Glomerular visceral epithelial cell (primary cell): ENCODE measurements around the gene BPIFB3.
"Not testable (repeated sequence)": the region's sequence is repeated elsewhere in the genome, so short reads cannot be mapped to it uniquely, and the experiment has no call there.

Experiments
- DNase-seq: peaks from one replicate; pipeline ENCODE4 v3.0.0-alpha.2; 2016; ENCODE audit errors: extremely low spot score

The BPIFB3 gene

GRCh38 chr20:33028875-33029274 lies 24.8 kb upstream of the BPIFB3 start:
- no peak for DNase-seq

DNA sequence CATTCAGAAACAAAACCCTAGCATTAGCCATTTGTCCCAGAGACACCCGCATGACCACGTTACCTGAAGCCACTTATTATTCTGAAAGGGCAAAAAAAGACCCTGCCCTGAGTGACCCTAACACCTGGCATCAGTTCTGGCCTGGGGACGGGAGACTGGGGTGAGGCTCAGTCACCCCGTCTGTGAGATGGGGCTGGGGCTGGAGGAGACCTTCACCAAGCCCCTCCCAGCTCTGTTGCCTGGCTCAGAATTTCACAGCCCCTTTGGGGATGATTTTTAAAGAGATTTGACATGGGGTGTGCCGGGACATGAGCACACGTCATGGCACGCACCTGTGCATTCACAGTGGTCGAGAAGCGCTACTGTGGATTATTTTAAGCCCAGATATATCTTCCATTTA lies 23.6 kb upstream of the BPIFB3 start:
- no peak for DNase-seq

DNA sequence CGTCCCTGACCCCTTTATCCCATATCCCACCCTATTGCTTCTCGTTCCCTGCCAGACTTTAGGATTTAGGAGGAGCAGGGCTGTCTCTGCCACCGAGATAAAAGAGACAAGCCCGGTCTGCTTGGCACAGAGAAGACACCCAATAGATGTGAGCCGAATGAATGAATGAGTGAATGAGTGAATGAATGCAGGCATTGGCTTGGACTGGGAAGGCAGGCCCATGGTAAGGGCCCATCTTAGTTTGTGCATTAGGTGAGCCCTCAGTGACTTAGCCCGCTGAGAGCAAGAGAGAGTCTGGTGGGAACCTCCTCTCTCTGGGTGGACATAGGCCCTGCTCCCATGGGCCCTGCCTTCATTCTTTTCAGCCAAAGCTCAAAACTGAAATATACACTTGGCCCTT lies 23.1 kb upstream of the BPIFB3 start:
- no peak for DNase-seq

DNA sequence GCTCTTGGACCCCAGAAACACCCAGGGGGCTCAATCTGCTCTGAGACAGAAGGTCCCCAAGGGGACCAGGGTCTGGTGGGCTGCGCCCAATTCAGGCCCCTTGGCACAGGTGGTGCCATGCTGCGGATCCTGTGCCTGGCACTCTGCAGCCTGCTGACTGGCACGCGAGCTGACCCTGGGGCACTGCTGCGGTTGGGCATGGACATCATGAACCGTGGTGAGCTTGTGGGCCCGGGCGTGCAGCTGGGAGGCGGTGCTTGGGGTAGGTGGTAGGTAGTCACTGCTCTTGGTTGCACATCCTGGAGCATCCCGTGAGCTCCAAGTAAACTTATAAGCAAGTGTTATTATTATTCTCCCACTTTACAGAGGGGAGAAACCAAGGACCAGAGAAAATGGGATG lies 22.2 kb upstream of the BPIFB3 start, which contains the start of gene BPIFB6:
Gene BPIFB6, plus strand, starts transcription at position 118 of the 400 bp plus-strand sequence. Its CDS starts 0 bp downstream, at position 118.
- DNase-seq, result no peak

DNA sequence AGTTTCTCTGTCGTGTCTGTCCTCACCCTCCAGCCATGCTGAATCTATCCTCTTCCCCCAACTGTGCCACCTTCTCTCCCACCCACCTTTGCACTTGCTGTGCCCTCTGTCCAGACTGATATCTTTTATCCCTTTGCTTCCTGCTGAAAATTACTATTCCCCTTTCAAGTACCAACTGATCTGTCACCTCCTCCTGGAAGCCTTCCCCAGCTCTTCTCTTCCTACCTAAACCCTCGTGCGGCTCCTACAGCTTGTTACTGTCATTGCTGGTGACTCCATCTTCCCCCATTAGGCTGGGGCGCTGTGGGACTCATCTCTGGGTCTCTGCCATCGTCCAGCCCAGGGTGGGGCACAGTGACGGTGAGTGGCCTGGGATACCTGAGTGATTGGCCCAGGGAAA lies 21.1 kb upstream of the BPIFB3 start:
- no peak for DNase-seq

DNA sequence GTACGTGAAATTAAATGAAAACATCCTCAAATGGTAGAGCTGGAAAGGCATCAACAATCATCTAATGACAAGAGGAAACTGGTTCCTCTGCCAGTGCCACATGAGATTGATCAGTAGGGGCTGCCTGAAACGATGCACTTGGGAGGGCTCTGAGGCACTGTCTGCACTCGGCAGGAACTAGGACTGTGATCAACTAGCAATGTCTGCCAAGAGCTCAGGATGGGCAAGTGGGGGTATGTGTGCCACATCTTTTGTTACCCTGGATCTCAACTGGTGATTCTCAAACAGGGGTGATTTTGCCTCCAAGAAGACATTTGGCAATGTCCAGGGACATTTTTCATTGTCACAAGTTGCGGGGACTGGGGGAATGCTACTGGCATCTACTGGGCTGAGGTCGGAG lies 20.3 kb upstream of the BPIFB3 start:
- no peak for DNase-seq

DNA sequence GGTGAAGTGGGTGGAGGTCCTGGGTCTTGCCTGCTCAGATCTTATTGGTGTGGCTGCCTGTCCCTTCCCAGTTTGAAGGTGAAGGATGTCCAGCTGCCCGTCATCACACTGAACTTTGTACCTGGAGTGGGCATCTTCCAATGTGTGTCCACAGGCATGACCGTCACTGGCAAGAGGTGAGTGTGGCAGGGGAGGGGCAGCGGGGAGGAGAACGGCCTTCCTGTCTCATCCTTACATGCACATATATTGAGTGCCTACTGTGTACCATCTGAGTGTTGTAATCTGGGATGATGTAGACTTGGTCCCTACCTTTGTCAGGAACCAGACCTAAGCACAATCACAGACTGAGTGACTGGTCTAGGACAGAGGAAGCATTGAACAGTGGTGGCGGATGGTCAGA lies 19.6 kb upstream of the BPIFB3 start:
- no peak for DNase-seq

DNA sequence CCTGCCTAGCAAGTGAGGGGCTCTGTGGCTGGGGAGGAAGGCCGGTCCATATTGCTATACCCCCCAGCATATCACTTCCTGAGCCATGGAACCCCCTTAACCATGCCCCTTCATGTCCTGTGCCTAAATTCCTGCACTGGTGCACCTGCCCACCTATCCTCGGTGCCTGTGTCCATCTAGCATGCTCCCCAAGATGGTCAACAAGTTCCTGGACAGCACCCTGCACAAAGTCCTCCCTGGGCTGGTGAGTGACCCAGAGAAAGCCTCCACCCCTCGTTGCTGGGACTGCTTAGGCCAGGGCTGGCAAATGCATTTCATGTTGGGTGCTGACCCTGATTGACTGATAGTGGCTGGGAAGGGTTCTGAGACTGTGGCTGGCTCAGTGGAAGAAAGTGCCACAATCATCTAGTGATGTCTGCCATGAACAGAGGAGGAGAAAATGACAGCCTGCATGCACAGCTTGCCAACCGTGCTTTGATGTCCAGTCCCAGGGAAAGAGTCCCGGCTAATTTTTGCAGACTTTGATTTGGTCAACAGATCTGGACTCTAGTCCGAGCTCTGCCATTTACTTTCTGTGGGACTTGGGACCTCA lies 18.7 kb upstream of the BPIFB3 start:
- DNase-seq, result no peak

DNA sequence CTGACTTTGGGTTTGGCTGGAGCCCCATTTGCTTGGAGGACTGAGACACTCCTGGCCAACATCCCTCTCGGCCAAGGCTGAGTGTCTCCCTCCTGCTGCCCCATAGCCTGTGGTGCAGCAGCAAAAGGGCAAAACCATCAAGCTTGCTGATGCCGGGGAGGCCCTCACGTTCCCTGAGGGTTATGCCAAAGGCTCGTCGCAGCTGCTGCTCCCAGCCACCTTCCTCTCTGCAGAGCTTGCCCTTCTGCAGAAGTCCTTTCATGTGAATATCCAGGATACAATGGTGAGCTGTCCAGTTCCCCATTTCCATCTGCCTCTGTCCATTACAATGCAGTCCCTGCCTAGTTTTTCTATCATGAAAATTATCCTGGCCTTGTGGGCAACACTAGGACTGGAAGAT lies 16.2 kb upstream of the BPIFB3 start:
- no peak for DNase-seq

DNA sequence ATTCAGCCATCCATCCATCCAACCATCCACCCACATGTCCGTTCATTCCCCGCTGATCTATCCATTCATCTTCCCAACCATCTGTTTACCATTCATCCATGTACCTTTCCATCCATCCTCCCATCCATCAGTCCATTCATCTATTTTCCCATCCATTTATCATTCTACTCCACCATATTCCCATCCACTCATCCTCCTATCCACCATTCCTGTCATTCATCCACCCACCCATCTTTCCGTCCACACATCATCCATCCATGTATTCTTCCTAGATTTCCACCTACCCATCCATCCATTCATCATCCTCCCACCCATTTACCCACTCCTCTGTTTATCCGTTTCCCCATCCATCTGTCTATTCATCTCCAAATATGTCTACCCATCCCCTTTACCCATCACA lies 15.5 kb upstream of the BPIFB3 start:
- DNase-seq, result no peak

- no peak for DNase-seq
Measured at GRCh38 chr20:33042430-33042829, 11.3 kb upstream of the BPIFB3 start.

GRCh38 chr20:33042983-33043730 lies 10.5 kb upstream of the BPIFB3 start:
- DNase-seq, result no peak

DNA sequence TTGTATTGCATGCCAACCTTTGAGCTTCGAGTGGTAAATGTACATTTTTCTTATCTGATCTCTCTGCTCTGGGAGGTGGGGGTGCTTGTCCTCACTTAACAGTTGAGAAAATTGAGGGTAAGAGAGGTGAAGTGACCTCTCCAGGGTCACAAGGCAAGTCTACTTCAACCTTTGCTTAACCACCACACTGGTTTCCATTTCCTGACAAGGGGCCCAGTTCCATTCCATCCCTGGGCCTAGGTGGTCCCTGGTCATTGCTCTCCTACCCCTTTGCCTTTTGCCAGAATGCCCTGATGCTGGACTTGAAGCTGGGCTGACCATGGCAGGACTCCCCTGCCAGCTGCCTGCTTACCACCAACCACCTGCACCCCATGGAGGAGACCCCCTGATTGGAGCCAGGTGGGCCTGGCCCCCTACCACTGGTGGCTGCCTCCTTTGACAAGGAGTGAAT lies 9.9 kb upstream of the BPIFB3 start:
- DNase-seq, result no peak

DNA sequence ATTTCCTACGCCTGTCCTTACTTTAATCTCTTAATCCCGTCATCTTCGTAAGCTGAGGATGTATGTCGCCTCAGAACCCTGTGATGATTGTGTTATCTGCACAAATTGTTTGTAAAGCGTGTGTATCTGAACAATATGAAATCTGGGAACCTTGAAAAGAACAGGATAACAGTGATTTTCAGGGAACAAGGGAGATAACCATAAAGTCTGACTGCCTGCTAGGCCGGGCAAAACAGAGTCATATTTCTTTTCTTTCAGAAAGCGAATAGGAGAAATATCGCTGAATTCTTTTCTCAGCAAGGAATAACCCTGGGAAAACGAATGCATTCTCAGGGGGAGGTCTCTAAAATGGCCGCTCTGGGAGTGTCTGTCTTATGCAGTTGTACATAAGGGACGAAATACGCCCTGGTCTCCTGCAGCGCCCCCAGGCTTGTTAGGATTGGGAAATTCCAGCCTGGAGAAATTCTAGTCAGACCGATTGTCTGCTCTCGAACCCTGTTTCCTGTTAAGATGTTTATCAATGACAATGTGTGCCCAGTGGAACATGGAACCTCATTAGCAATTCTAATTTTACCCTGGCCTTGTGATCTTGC lies 8.5 kb upstream of the BPIFB3 start:
- DNase-seq, result not testable (repeated sequence)

DNA sequence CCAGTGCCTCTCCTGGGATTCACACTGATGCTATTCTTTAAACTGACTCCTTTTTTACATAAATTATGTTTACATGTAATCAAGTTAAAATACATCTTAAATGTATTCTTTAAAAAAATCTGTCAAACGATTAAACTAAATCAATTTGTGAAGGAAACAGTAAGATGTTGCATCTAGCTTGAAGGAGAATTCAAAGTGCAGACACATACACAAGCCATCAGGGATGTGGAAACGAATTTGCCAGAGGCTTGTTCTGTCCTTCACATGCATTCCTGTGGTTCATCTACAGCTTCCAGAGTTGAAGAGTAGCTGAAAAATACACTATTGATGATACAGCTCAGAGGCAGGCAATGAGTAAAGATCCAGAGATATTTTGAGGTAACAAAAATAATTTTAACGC lies 7.3 kb upstream of the BPIFB3 start:
- DNase-seq, result no peak

DNA sequence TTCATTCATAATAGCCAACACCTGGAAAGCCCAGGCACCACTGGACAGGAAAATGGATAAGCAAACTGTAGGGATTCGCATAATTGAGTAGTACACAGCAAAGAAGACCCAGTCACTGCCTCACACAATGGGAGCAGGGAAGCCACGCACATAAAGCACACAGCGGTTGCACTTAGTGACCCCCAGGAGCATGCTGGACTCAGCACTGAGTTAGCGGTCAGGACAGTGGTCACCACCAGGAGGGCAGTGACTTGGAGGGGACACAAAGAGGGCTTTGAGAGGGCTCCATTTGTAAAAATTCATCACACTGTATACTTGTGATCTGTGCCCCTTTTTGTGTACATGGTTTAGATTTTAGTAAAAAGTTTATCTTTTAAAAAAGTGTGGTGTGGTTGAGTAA lies 2.4 kb upstream of the BPIFB3 start:
- no peak for DNase-seq

- DNase-seq, result no peak
Measured at GRCh38 chr20:33054381-33054780, 678 bp downstream of the BPIFB3 start.

DNA sequence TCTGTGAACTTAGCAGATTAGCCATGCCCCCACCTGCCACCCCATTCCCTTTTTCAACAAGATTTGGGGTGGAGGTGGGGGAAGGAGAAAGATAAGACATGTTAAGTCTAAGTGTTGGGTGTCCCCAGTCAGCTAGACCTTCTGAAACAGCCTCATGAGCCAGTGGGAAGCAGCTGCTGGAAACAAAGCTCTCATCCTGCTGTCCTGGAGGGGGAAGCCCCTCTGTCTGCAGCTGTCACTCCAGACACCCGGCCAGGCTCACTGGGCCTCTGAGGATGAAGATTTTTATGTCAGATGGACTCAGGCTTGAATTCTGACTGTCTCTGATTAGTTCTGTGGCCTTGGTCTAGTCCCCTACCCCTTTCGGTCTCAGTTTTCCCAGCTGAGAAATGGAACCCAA lies 1.1 kb downstream of the BPIFB3 start:
- DNase-seq, result no peak

DNA sequence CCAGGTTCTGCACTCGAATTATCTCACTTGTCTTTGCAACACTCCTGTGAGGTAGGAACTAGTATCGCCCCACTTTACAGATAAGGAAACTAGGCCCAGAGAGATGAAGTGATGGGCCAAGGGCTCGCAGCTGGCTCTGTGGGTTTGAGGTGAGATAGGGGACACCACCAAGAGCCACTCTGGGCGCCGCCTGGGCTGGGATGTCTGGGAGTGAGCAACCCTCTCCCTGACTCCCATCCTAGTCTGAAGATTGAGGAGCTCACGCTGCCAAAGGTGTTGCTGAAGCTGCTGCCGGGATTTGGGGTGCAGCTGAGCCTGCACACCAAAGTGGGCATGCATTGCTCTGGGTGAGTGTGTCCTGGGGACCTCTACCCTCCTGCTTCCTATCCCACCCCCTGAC lies 5.4 kb downstream of the BPIFB3 start:
- DNase-seq, result no peak

GRCh38 chr20:33059741-33060390 lies 6.2 kb downstream of the BPIFB3 start:
- DNase-seq, result no peak

- DNase-seq, result no peak
Measured at GRCh38 chr20:33061658-33062028, 7.9 kb downstream of the BPIFB3 start.

- no peak for DNase-seq
Measured at GRCh38 chr20:33062105-33062824, 8.6 kb downstream of the BPIFB3 start.
